Bronchial epithelial cell (primary cell): ENCODE results near the gene SYT14. TPM values are rescaled to one million over a fixed set of nuclear protein-coding genes. Genes with fewer than 3 reads are reported as not detected.

Source experiments
- DNase-seq: peaks from one replicate; pipeline ENCODE4 v3.0.0-alpha.2; 2010; ENCODE audit warnings: low read depth
- FAIRE-seq: peaks from 2 replicates; lab custom pipeline; 2011; peaks lifted over from hg19 to GRCh38; lab: Jason Lieb, UNC
- H3K27me3 ChIP-seq: 2 replicates; pipeline ENCODE4 v1.5.1; 2011; ENCODE audit warnings: low read length; ENCODE audit not compliant: control insufficient read depth, insufficient read depth
- H3K36me3 ChIP-seq: 2 replicates; pipeline ENCODE4 v1.5.1; 2011; ENCODE audit warnings: low read length; ENCODE audit not compliant: control insufficient read depth, insufficient read depth
- H3K4me3 ChIP-seq: 2 replicates; pipeline ENCODE4 v1.5.1; 2011; ENCODE audit warnings: mild to moderate bottlenecking, low read depth, low read length, control low read depth
- total RNA-seq: library from RNA; depleted of rRNA; stranded (reverse); fragments of >200 nt; gene quantifications from 2 replicates; pipeline ENCODE4 v1.2.1, GENCODE V29; 2014
- TF ChIP-seq, protein P1 (sequence below): IDR thresholded peaks from 2 replicates; pipeline ENCODE4 v1.5.1; 2011; ENCODE audit warnings: mild to moderate bottlenecking, moderate library complexity, low read length, control low read depth, inconsistent platforms; ENCODE audit not compliant: insufficient read depth, severe bottlenecking

SYT14 gene
- total RNA-seq, 1 donor from 2014 or later: not detected

DNA sequence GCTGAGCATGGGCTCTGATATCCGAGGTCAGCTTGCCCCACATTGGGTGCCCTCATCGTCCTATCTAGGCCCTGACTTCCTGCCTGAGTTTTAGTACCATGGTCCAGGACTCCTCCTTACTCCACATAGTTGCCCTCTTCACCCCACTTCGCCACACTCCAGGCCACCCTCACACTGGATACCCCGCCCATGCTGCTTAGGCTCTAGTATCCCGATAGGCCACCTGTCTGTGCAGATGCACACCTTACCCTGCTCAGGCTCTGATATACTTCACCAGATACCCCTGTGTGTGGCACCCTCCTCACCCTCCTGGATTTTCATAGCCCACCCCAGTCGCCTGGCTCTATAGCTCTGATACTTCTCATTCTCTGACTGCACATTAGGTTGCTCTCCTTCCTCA is 149.0 kb downstream of the SYT14 start:
- DNase-seq: no peak
- Histone ChIP-seq H3K36me3 (no peaks in the 10 kb centered on the region), H3K27me3 (no peaks in the 10 kb centered on the region), H3K4me3 (no peak overlapping the region)
- TF ChIP-seq, protein P1, sequence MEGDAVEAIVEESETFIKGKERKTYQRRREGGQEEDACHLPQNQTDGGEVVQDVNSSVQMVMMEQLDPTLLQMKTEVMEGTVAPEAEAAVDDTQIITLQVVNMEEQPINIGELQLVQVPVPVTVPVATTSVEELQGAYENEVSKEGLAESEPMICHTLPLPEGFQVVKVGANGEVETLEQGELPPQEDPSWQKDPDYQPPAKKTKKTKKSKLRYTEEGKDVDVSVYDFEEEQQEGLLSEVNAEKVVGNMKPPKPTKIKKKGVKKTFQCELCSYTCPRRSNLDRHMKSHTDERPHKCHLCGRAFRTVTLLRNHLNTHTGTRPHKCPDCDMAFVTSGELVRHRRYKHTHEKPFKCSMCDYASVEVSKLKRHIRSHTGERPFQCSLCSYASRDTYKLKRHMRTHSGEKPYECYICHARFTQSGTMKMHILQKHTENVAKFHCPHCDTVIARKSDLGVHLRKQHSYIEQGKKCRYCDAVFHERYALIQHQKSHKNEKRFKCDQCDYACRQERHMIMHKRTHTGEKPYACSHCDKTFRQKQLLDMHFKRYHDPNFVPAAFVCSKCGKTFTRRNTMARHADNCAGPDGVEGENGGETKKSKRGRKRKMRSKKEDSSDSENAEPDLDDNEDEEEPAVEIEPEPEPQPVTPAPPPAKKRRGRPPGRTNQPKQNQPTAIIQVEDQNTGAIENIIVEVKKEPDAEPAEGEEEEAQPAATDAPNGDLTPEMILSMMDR: no peak
- FAIRE-seq: no peak

DNA sequence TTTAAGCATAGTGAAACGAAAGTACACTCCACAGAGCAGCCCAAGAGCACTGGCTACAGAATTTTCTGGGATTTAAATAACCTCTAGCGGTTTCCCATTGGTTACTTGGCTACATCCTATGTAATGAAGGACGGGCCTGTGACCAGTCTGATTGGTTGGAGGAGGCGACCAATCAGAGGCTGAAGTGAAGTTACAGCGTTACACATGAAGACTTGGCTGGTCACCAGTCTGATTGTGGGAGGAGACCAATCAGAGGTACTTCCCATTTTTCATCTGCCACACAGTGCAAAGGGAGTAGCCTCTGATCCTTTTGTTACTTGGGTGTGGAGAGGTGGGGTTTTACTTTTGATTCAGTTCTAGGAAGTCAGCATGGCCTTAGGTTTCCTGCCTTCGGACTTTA is 151.8 kb downstream of the SYT14 start:
- no peaks in the 10 kb centered on the region for H3K36me3 ChIP-seq
- no peak for DNase-seq
- no peak for FAIRE-seq
- TF ChIP-seq, protein P1: no peak
- no peaks in the 10 kb centered on the region for H3K27me3 ChIP-seq
- no peak overlapping the region for H3K4me3 ChIP-seq

DNA sequence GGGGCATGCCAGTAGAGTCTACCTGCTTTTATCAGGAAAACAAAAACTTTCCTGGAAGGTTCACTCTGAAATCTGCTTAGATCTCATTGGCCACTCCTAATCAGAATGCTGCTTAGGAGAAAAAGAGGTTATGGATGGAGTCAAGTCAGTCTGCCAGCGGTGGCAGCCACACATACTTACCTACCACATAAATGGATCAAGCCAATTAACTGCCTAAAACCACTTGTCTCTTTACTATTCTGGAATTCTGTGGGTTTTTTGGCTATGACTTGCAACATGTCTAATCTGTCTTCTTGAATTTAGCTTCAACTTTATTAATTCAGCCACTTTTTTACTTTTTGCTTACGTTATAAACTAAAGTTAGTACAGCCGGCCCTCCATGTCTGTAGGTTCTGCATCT is 154.3 kb downstream of the SYT14 start:
- FAIRE-seq (no peak), DNase-seq (no peak)
- Histone ChIP-seq H3K27me3 (no peaks in the 10 kb centered on the region), H3K4me3 (no peak overlapping the region), H3K36me3 (no peaks in the 10 kb centered on the region)
- TF ChIP-seq, protein P1: no peak

DNA sequence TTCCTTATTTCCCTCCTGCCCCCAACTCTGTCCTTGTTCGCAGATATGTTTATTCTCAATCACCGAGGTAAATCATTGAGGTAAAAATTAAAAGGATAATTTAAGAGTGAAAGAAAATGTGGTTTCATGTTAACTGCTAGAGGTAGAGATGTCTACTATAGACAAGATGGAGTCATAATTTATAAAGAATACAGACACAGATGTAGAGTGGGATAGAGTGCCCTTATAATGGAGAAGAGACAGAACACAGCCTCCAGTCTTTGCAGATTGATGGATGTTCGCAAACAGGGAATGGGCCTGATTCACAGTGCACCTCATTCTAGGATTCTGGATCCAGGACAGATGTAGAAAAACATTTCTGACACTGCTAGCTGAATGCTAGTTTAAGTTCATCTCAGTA is 155.4 kb downstream of the SYT14 start:
- TF ChIP-seq, protein P1: no peak
- Histone ChIP-seq H3K36me3 (no peaks in the 10 kb centered on the region), H3K4me3 (no peak overlapping the region), H3K27me3 (no peaks in the 10 kb centered on the region)
- DNase-seq: no peak
- FAIRE-seq: no peak

DNA sequence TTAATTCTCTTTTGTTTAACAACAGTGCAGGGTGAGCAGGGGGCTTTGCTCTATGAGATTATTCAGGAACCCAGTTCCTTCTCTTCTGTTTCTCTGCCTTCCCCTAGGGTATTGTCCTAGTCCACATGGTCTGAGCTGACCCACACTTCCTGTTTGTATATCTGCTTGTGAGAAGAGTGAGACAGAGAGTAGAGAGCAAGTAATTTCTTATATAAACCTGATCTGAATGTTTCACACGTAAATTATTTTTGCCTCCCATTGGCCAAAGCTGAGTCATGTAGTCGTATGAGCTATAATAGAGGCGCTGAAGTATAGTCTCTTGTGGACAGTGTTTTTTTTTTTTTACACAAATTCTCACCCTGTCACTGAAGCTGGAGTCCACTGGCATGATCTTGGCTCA is 160.3 kb downstream of the SYT14 start:
- Histone ChIP-seq H3K36me3 (no peaks in the 10 kb centered on the region), H3K4me3 (no peak overlapping the region), H3K27me3 (no peaks in the 10 kb centered on the region)
- TF ChIP-seq, protein P1: no peak
- no peak for DNase-seq
- no peak for FAIRE-seq

DNA sequence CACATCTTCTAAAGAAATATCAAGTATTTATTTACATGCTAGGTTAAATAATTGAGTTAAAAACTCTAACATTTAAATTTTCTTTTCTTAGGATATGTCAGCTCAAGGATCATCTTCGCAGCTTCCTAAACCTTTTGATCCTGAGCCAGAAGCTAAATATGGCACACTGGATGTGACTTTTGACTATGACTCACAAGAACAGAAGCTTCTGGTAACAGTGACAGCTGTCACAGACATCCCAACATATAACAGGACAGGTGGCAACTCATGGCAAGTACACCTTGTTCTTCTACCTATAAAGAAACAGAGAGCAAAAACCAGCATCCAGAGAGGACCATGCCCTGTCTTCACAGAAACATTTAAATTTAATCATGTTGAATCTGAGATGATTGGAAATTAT is 161.9 kb downstream of the SYT14 start:
- no peak for FAIRE-seq
- no peak overlapping the region for H3K4me3 ChIP-seq
- TF ChIP-seq, protein P1: no peak
- DNase-seq: no peak
- H3K36me3 ChIP-seq: no peaks in the 10 kb centered on the region
- no peaks in the 10 kb centered on the region for H3K27me3 ChIP-seq
